Adrenal gland (tissue), 12 donors: ENCODE measurements around the gene ABCA4. TPM values are rescaled to one million over a fixed set of nuclear protein-coding genes. Genes with fewer than 3 reads are reported as not detected.

ENCODE experiments used
- polyA plus RNA-seq, 3 donors: library from polyadenylated mRNA; stranded (reverse); fragments of 200-250 nt in 2 of 3; fragments of 350-450 nt in 1 of 3; fragmentation: Illumina TruSeq in 1 of 3; extraction: RNeasy Lipid Tissue Mini Kit (QIAGEN cat#74804) in 1 of 3; gene quantifications; one replicate each; pipeline ENCODE4 v1.2.3, GENCODE V29; 2013 to 2014
- total RNA-seq, 9 donors: library from RNA; depleted of rRNA in 4 of 9; stranded (reverse); fragments of >200 nt in 4 of 9; fragments of 120-200 nt in 1 of 9; fragmentation: NEBNext Ultra II Directional in 1 of 9; extraction: Animal tissue kit (Norgen Biotek cat#: 25700) in 1 of 9; gene quantifications; one replicate each; pipeline versions ENCODE4 v1.1.0 to v1.2.4, GENCODE V29; 2013 to 2023
- donor health status: healthy with polysubstance abuse.
- donor health status: Bipolar disorder and iron deficiency.
- donor health status: DM: yes; HTN: yes; CAD: no.
- donor health status: DM: no; HTN: no; CAD: no.
- donor health status: DM: no; HTN: no; CAD: no.
- donor health status: DM: yes; HTN: yes; CAD: no.

Gene ABCA4
- total and polyA plus RNA-seq, 12 donors, result 0.04 to 1.9 (median 0.14) TPM; not detected in 1

Other genes starting within 250 kb of the ABCA4 start
- 10 to 100 TPM; 12.9 to 81.1 (median 35.8) TPM for gene DNTTIP2, start 241.9 kb downstream of the ABCA4 start, total RNA-seq
- gene DNTTIP2, start 241.9 kb downstream of the ABCA4 start, polyA plus RNA-seq, result 100 to 1,000 TPM in 1 of 3 donors, 10 to 100 TPM in 2; 61.0 to 109 (median 61.7) TPM
- gene GCLM, start 211.7 kb downstream of the ABCA4 start, total RNA-seq, result 10 to 100 TPM; 17.9 to 53.7 (median 32.3) TPM
- 10 to 100 TPM in 1 of 3 donors, 1 to 10 TPM in 2; 3.9 to 81.3 (median 7.2) TPM for gene GCLM, start 211.7 kb downstream of the ABCA4 start, polyA plus RNA-seq
- gene ARHGAP29, start 116.4 kb upstream of the ABCA4 start, total RNA-seq, result 10 to 100 TPM in 7 of 9 donors, 1 to 10 TPM in 2; 7.7 to 16.7 (median 11.5) TPM
- gene ARHGAP29, start 116.4 kb upstream of the ABCA4 start, polyA plus RNA-seq, result 1 to 10 TPM; 5.3 to 7.2 (median 6.2) TPM